GM21576 (cell line): ENCODE measurements around the gene NELL1.

Experiments
- ATAC-seq: cut with Tn5 transposase; IDR thresholded peaks from one replicate; pipeline ENCODE4 v1.9.1; 2021; ENCODE audit warnings: mild to moderate bottlenecking, moderate library complexity; ENCODE audit not compliant: unreplicated experiment

The NELL1 gene

GRCh38 chr11:21402274-21402673 is 732.9 kb downstream of the NELL1 start:
- ATAC-seq = no peak

GRCh38 chr11:21403069-21403468 is 733.7 kb downstream of the NELL1 start:
- no peak for ATAC-seq

- ATAC-seq = no peak
These were observed 736.0 kb downstream of the NELL1 start for GRCh38 chr11:21405422-21405821.

- no peak for ATAC-seq
These were observed 741.1 kb downstream of the NELL1 start for GRCh38 chr11:21410513-21410912.

GRCh38 chr11:21411104-21411503 is 741.7 kb downstream of the NELL1 start:
- no peak for ATAC-seq

- no peak for ATAC-seq
These were observed 742.2 kb downstream of the NELL1 start for GRCh38 chr11:21411597-21411996.

- ATAC-seq = no peak
These were observed 743.4 kb downstream of the NELL1 start for GRCh38 chr11:21412652-21413383.

- no peak for ATAC-seq
These were observed 745.6 kb downstream of the NELL1 start for GRCh38 chr11:21414953-21415352.

- no peak for ATAC-seq
These were observed 746.2 kb downstream of the NELL1 start for GRCh38 chr11:21415606-21416005.

GRCh38 chr11:21421711-21422329 is 752.4 kb downstream of the NELL1 start:
- ATAC-seq = no peak

GRCh38 chr11:21426931-21427330 is 757.5 kb downstream of the NELL1 start:
- no peak for ATAC-seq

- ATAC-seq = no peak
These were observed 758.3 kb downstream of the NELL1 start for GRCh38 chr11:21427726-21428125.

GRCh38 chr11:21428796-21429195 is 759.4 kb downstream of the NELL1 start:
- no peak for ATAC-seq

- no peak for ATAC-seq
These were observed 760.0 kb downstream of the NELL1 start for GRCh38 chr11:21429401-21429800.

- no peak for ATAC-seq
These were observed 761.2 kb downstream of the NELL1 start for GRCh38 chr11:21430537-21430936.

- ATAC-seq = no peak
These were observed 777.7 kb downstream of the NELL1 start for GRCh38 chr11:21446939-21447590.

- ATAC-seq = no peak
These were observed 778.5 kb downstream of the NELL1 start for GRCh38 chr11:21447871-21448270.

- ATAC-seq = no peak
These were observed 786.8 kb downstream of the NELL1 start for GRCh38 chr11:21456186-21456585.

- ATAC-seq = no peak
These were observed 790.7 kb downstream of the NELL1 start for GRCh38 chr11:21460082-21460481.

GRCh38 chr11:21461701-21462100 is 792.3 kb downstream of the NELL1 start:
- no peak for ATAC-seq

GRCh38 chr11:21464601-21465193 is 795.3 kb downstream of the NELL1 start:
- ATAC-seq = no peak

GRCh38 chr11:21465203-21465602 is 795.8 kb downstream of the NELL1 start:
- no peak for ATAC-seq
